Body of pancreas (tissue), 4 donors: ENCODE measurements around the gene CHRND.

ENCODE experiments used
- CTCF ChIP-seq, 7 experiments: fragments of 450-650 bp in 4 of 7; fragments of 200-600 bp in 3 of 7; sonication (generic) in 3 of 7; IDR thresholded peaks; one replicate each; pipeline ENCODE4 v1.5.1; 2016 to 2019; ENCODE audit warnings: antibody characterized with exemption in 7 of 7
- POLR2A ChIP-seq, 3 donors: fragments of 450-650 bp; IDR thresholded peaks; one replicate each; pipeline ENCODE4 v1.6.1; 2016; ENCODE audit warnings: antibody characterized with exemption in 3 of 3, mild to moderate bottlenecking in 2 of 3

GRCh38 chr2:232521098-232521497 is 4.9 kb upstream of the CHRND start:
- TF ChIP-seq POLR2A (IDR thresholded peaks at IDR 0.05) (no peak), CTCF (IDR thresholded peaks at IDR 0.05) (no peak)
